Kidney (tissue), 14 donors: ENCODE data around the gene MYO1D. TPM values are rescaled to one million over a fixed set of nuclear protein-coding genes. Genes with fewer than 3 reads are reported as not detected.
A peak's percentile ranks its signal among the peaks of the same experiment; 100 is the strongest.

Source experiments
- DNase-seq, 5 donors: peaks; one replicate each; pipeline ENCODE4 v3.0.0-alpha.2; 2013 to 2020
- FAIRE-seq: peaks from 2 replicates; lab custom pipeline; 2012; peaks lifted over from hg19 to GRCh38; lab: Jason Lieb, UNC
- H3K27ac ChIP-seq, 2 donors: one replicate each; pipeline ENCODE4 v1.7.0; 2013; ENCODE audit warnings: low read depth in 2 of 2, low read length in 2 of 2, inconsistent platforms in 1 of 2
- H3K27me3 ChIP-seq: one replicate; pipeline ENCODE4 v1.7.1; 2013; ENCODE audit warnings: low read length, inconsistent platforms; ENCODE audit not compliant: control insufficient read depth, insufficient read depth
- H3K36me3 ChIP-seq, 3 donors: one replicate each; pipeline versions ENCODE4 v1.7.0 to v1.7.1; 2013; ENCODE audit warnings: low read length in 3 of 3, control low read depth in 1 of 3, inconsistent platforms in 1 of 3; ENCODE audit not compliant: insufficient read depth in 3 of 3, control insufficient read depth in 2 of 3
- H3K4me1 ChIP-seq, 3 donors: one replicate each; pipeline versions ENCODE4 v1.7.0 to v1.7.1; 2013; ENCODE audit warnings: low read length in 3 of 3, inconsistent platforms in 1 of 3, low read depth in 1 of 3; ENCODE audit not compliant: control insufficient read depth in 2 of 3, insufficient read depth in 2 of 3
- H3K4me3 ChIP-seq, 3 donors: one replicate each; pipeline versions ENCODE4 v1.7.0 to v1.8.1; 2013; ENCODE audit warnings: low read length in 3 of 3, control low read depth in 1 of 3, inconsistent platforms in 1 of 3
- H3K9ac ChIP-seq, 3 donors: one replicate each; pipeline versions ENCODE4 v1.7.0 to v1.7.1; 2013; ENCODE audit warnings: low read length in 3 of 3, control low read depth in 1 of 3, inconsistent platforms in 1 of 3
- H3K9me3 ChIP-seq, 3 donors: one replicate each; pipeline versions ENCODE4 v1.7.0 to v1.7.1; 2013; ENCODE audit warnings: low read length in 3 of 3, control low read depth in 1 of 3, inconsistent platforms in 1 of 3; ENCODE audit not compliant: control insufficient read depth in 2 of 3, insufficient read depth in 1 of 3
- intact Hi-C: fragments of 100-400 bp; cut with DNase I; formaldehyde crosslinking; loops from one replicate; pipeline ENCODE4 v1.11.1; 2022
- polyA plus RNA-seq: library from polyadenylated mRNA; stranded (reverse); fragments of 350-450 nt; fragmentation: Illumina TruSeq; extraction: RNeasy Lipid Tissue Mini Kit (QIAGEN cat#74804); gene quantifications from one replicate; pipeline ENCODE4 v1.2.3, GENCODE V29; 2014; ENCODE audit warnings: low read depth, low replicate concordance; ENCODE audit not compliant: insufficient read depth
- total RNA-seq: library from RNA; stranded (reverse); fragmentation: NEBNext Ultra II Directional; extraction: Animal tissue kit (Norgen Biotek cat#: 25700); gene quantifications from one replicate; pipeline ENCODE4 v1.2.1, GENCODE V29; 2021
- TF ChIP-seq, protein P1 (sequence below): IDR thresholded peaks from 3 replicates; pipeline ENCODE4 v1.5.1; 2012; ENCODE audit warnings: mild to moderate bottlenecking, moderate library complexity, borderline replicate concordance; ENCODE audit not compliant: insufficient read depth; ENCODE audit errors: extremely low read depth
- donor health status: control.
- donor health status: control.
- donor health status: control.
- donor health status: control.
- donor health status: control.
- donor health status: DM: yes; HTN: yes; CAD: no.
- donor health status: Normal renal cell carcinoma (clear cell type).

MYO1D gene
- total and polyA plus RNA-seq, 2 donors from 2014 or later: 21.1 to 99.9 TPM

DNA sequence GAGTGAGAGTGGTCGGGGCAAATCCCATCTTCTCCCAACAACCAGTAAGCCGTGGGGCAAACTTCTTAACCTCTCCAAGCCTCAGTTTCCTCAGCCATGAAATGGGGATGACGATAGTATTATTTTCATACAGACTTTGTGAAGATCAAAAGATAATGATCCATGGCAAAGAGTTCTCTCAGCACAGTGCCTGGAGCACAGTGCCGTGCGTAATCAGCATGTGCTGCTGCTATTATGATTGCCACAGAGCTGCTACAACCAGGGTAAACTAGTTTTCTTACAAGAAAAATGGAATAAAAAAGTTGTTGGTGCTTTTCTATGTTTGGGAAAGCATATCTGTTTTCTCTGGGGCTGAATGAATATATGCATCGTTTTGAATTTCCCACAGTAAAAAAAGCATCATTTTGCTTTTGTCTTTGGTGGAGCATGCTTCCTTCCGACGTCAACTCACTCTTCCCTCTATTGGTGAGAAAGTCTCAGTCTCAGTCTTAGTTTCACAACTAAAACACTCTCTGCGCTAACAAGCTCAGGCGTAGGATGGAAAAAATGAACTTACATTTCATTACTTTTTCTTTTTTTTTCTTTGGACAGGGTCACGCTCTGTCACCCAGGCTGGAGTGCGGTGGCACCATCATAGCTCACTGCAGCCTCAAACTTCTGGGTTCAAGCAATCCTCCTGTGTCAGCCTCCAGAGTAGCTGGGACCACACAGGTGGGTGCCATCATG lies 352.9 kb downstream of the MYO1D start:
- H3K9ac ChIP-seq: no peak overlapping the region
- H3K4me3 ChIP-seq: no peak overlapping the region
- peaks cover 0 to 8% (median 0%) of the 10 kb centered on the region in 3 donors for H3K4me1 ChIP-seq
- intact Hi-C loops: no loop called here
- no peak for DNase-seq
- no peaks in the 10 kb centered on the region for H3K9me3 ChIP-seq
- no peaks in the 10 kb centered on the region for H3K27me3 ChIP-seq
- no peak overlapping the region for H3K27ac ChIP-seq
- TF ChIP-seq, protein P1, sequence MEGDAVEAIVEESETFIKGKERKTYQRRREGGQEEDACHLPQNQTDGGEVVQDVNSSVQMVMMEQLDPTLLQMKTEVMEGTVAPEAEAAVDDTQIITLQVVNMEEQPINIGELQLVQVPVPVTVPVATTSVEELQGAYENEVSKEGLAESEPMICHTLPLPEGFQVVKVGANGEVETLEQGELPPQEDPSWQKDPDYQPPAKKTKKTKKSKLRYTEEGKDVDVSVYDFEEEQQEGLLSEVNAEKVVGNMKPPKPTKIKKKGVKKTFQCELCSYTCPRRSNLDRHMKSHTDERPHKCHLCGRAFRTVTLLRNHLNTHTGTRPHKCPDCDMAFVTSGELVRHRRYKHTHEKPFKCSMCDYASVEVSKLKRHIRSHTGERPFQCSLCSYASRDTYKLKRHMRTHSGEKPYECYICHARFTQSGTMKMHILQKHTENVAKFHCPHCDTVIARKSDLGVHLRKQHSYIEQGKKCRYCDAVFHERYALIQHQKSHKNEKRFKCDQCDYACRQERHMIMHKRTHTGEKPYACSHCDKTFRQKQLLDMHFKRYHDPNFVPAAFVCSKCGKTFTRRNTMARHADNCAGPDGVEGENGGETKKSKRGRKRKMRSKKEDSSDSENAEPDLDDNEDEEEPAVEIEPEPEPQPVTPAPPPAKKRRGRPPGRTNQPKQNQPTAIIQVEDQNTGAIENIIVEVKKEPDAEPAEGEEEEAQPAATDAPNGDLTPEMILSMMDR: no peak
- H3K36me3 ChIP-seq: no peaks in the 10 kb centered on the region
- no peak for FAIRE-seq

DNA sequence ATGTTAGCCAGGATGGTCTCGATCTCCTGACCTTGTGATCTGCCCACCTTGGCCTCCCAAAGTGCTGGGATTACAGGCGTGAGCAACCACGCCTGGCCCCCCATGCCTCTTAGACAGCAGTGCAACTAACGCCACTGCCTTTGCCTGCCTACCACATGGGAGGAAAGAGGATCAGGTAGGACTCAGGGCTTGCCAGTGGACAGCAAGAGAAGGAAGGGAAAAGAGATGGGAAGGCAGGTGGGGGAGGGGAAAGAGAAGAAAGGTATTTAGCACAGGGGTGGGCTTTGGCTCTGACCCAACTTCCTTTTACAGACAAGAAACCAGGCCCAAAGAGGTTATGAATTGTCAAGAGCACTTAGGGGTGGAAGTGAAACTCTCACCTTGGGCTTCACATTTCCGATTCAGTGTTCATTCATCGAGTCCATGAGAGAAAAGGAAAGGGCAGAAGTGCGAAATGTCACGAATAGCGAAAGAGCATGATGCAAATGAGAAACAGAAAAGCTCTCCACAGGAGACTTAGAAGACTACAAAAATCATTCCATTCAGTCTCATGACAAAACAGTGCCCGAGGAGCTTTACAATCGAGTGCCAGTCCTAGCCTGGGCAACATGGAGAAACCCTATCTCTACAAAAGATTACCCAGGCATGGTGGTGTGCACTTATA lies 353.8 kb downstream of the MYO1D start:
- FAIRE-seq (no peak), DNase-seq (no peak)
- peaks cover 0 to 11% (median 0%) of the 10 kb centered on the region in 3 donors for H3K4me1 ChIP-seq
- TF ChIP-seq, protein P1: no peak
- H3K27me3 ChIP-seq: no peaks in the 10 kb centered on the region
- no peak overlapping the region for H3K9ac ChIP-seq
- intact Hi-C loops: no loop called here
- H3K4me3 ChIP-seq: no peak overlapping the region
- no peak overlapping the region for H3K27ac ChIP-seq
- H3K36me3 ChIP-seq: no peaks in the 10 kb centered on the region
- no peaks in the 10 kb centered on the region for H3K9me3 ChIP-seq

DNA sequence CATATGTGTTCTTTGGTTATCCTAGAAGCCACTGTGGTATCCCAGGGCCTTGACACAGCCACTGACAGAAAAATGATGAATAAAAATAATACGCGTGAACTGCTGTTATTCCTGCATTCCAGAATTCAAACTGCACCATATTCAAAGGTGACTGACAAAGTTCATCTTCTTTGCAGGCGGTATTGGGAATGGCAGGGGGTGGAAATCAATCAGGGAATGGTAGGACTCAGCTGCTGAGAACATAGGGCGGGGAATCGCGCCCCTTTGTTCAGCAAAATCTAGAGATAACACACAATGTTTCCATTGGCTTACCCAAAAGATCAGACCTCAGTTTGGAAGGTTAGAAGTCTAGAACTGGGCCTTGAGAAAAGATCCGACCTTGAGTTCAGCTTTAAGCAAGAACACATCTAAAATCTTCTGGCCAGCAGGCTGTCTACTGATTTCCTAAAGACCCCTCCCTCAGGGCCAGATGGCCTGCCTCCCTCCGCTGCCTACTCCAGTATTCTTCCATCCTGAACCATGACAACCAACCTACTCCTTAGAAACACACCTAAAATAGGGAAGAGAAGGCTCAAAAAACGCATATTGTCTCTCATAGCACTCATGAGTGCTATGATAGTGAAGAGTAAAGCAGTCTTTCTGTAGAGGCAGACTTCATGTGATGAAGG lies 356.1 kb downstream of the MYO1D start:
- Histone ChIP-seq H3K4me3 (no peak overlapping the region), H3K9ac (no peak overlapping the region), H3K36me3 (no peaks in the 10 kb centered on the region), H3K9me3 (no peaks in the 10 kb centered on the region), H3K27me3 (no peaks in the 10 kb centered on the region), H3K4me1 (peaks cover 0 to 13% (median 1%) of the 10 kb centered on the region in 3 donors), H3K27ac (no peak overlapping the region)
- TF ChIP-seq, protein P1: no peak
- intact Hi-C loops: no loop called here
- DNase-seq: peak in 1 of 5 donors; percentile 33
- no peak for FAIRE-seq
